HEK293 (cell line): Measurements from ENCODE around the gene MAGEB5.

ENCODE experiments used
- CTCF ChIA-PET: fragments of 350-600 bp; formaldehyde crosslinking; extraction: SDS; loops from one replicate; lab custom pipeline; 2021; ENCODE audit warnings: antibody characterized with exemption; lab: Yijun Ruan, JAX
- POLR2A ChIA-PET: fragments of 300-600 bp; formaldehyde crosslinking; extraction: SDS; loops from one replicate; lab custom pipeline; 2020; ENCODE audit warnings: antibody characterized with exemption, inconsistent platforms; lab: Yijun Ruan, JAX
- H3K27ac ChIP-seq: fragments of 200-500 bp; sonication (Bioruptor generic); 2 replicates; pipeline ENCODE4 v1.5.1; 2014; ENCODE audit warnings: low read depth, low read length, control low read depth, inconsistent platforms; ENCODE audit errors: extremely low read depth
- H3K36me3 ChIP-seq, 2 experiments: fragments of 200-500 bp in 1 of 2; sonication (Bioruptor generic) in 1 of 2; 1 replicate in 1 of 2; 2 replicates in 1 of 2; pipeline ENCODE4 v1.5.1; 2014 to 2017; ENCODE audit warnings: inconsistent platforms in 2 of 2, low read length in 2 of 2; ENCODE audit not compliant: control insufficient read depth in 2 of 2, insufficient read depth in 1 of 2
- H3K4me1 ChIP-seq: fragments of 200-500 bp; sonication (Bioruptor generic); 2 replicates; pipeline ENCODE4 v1.5.1; 2014; ENCODE audit warnings: mild to moderate bottlenecking, low read length, inconsistent platforms; ENCODE audit not compliant: control insufficient read depth, insufficient read depth
- H3K4me3 ChIP-seq: 2 replicates; pipeline ENCODE4 v1.5.1; 2011; ENCODE audit warnings: low read depth, mild to moderate bottlenecking, control low read depth, low read length, moderate library complexity
- H3K9me3 ChIP-seq: fragments of 200-500 bp; sonication (Bioruptor generic); 2 replicates; pipeline ENCODE4 v1.5.1; 2014; ENCODE audit warnings: low read depth, low read length, inconsistent platforms; ENCODE audit not compliant: control insufficient read depth, insufficient read depth
- GLI4 ChIP-seq: fragments of 450-650 bp; formaldehyde crosslinking; IDR thresholded peaks from 2 replicates; pipeline ENCODE4 v1.5.1; 2016; ENCODE audit warnings: missing biosample characterization, missing genetic modification characterization
- HOXC10 ChIP-seq: sonication (generic); formaldehyde crosslinking; IDR thresholded peaks from 2 replicates; pipeline ENCODE4 v1.8.1; 2023; ENCODE audit warnings: mild to moderate bottlenecking, missing genetic modification reagents
- RBAK ChIP-seq: fragments of 450-650 bp; formaldehyde crosslinking; IDR thresholded peaks from 2 replicates; pipeline ENCODE4 v1.5.1; 2016; ENCODE audit warnings: missing biosample characterization, missing genetic modification characterization
- REPIN1 ChIP-seq: fragments of 450-650 bp; formaldehyde crosslinking; IDR thresholded peaks from 2 replicates; pipeline ENCODE4 v1.5.1; 2017; ENCODE audit warnings: missing biosample characterization, missing genetic modification characterization, low read depth
- SP2 ChIP-seq: fragments of 450-650 bp; formaldehyde crosslinking; IDR thresholded peaks from 2 replicates; pipeline ENCODE4 v1.5.1; 2016; ENCODE audit warnings: missing biosample characterization, missing genetic modification characterization
- ZBTB8A ChIP-seq: fragments of 450-650 bp; formaldehyde crosslinking; IDR thresholded peaks from 2 replicates; pipeline ENCODE4 v1.5.1; 2016; ENCODE audit warnings: missing biosample characterization, missing genetic modification characterization
- ZNF10 ChIP-seq: fragments of 450-650 bp; formaldehyde crosslinking; IDR thresholded peaks from 2 replicates; pipeline ENCODE4 v1.5.1; 2017; ENCODE audit warnings: missing biosample characterization, missing genetic modification characterization
- ZNF133 ChIP-seq: fragments of 450-650 bp; formaldehyde crosslinking; IDR thresholded peaks from 2 replicates; pipeline ENCODE4 v1.5.1; 2016; ENCODE audit warnings: missing biosample characterization, missing genetic modification characterization
- ZNF138 ChIP-seq: fragments of 450-650 bp; formaldehyde crosslinking; IDR thresholded peaks from 2 replicates; pipeline ENCODE4 v1.5.1; 2016; ENCODE audit warnings: missing biosample characterization, missing genetic modification characterization, borderline replicate concordance
- ZNF157 ChIP-seq: fragments of 450-650 bp; formaldehyde crosslinking; IDR thresholded peaks from 2 replicates; pipeline ENCODE4 v1.5.1; 2016; ENCODE audit warnings: missing biosample characterization, missing genetic modification characterization
- ZNF211 ChIP-seq: fragments of 450-650 bp; formaldehyde crosslinking; IDR thresholded peaks from 2 replicates; pipeline ENCODE4 v1.5.1; 2016; ENCODE audit warnings: low read depth, missing biosample characterization, missing genetic modification characterization
- ZNF292 ChIP-seq: fragments of 450-650 bp; formaldehyde crosslinking; IDR thresholded peaks from 2 replicates; pipeline ENCODE4 v1.5.1; 2016; ENCODE audit warnings: low read depth, missing biosample characterization, missing genetic modification characterization, borderline replicate concordance
- ZNF366 ChIP-seq: fragments of 450-650 bp; formaldehyde crosslinking; conservative IDR thresholded peaks from 2 replicates; pipeline ENCODE4 v1.5.1; 2016; ENCODE audit warnings: missing biosample characterization, missing genetic modification characterization
- ZNF391 ChIP-seq: fragments of 450-650 bp; formaldehyde crosslinking; IDR thresholded peaks from 2 replicates; pipeline ENCODE4 v1.5.1; 2016; ENCODE audit warnings: low read depth, missing biosample characterization, missing genetic modification characterization, borderline replicate concordance
- ZNF394 ChIP-seq: fragments of 450-650 bp; formaldehyde crosslinking; IDR thresholded peaks from 2 replicates; pipeline ENCODE4 v1.5.1; 2016; ENCODE audit warnings: missing biosample characterization, missing genetic modification characterization, mild to moderate bottlenecking, moderate library complexity, borderline replicate concordance
- ZNF426 ChIP-seq: fragments of 450-650 bp; formaldehyde crosslinking; IDR thresholded peaks from 2 replicates; pipeline ENCODE4 v1.5.1; 2017; ENCODE audit warnings: missing biosample characterization, missing genetic modification characterization, mild to moderate bottlenecking, inconsistent platforms, moderate library complexity
- ZNF521 ChIP-seq: fragments of 450-650 bp; formaldehyde crosslinking; IDR thresholded peaks from 2 replicates; pipeline ENCODE4 v1.5.1; 2017; ENCODE audit warnings: missing biosample characterization, mild to moderate bottlenecking, missing genetic modification characterization
- ZNF692 ChIP-seq: fragments of 450-650 bp; formaldehyde crosslinking; IDR thresholded peaks from 2 replicates; pipeline ENCODE4 v1.5.1; 2016; ENCODE audit warnings: missing biosample characterization, missing genetic modification characterization
- ZNF792 ChIP-seq: fragments of 450-650 bp; formaldehyde crosslinking; IDR thresholded peaks from 2 replicates; pipeline ENCODE4 v1.5.1; 2016; ENCODE audit warnings: missing biosample characterization, missing genetic modification characterization
- ZSCAN30 ChIP-seq: fragments of 450-650 bp; IDR thresholded peaks from 2 replicates; pipeline ENCODE4 v1.5.1; 2018; ENCODE audit warnings: missing biosample characterization, mild to moderate bottlenecking, missing genetic modification characterization, moderate library complexity
- TF ChIP-seq, protein P1 (sequence below): IDR thresholded peaks from 2 replicates; pipeline ENCODE4 v1.6.1; 2011; ENCODE audit warnings: mild to moderate bottlenecking, low read depth, low read length, borderline replicate concordance
- TF ChIP-seq, protein P2 (sequence below): fragments of 450-650 bp; formaldehyde crosslinking; optimal IDR thresholded peaks from 2 replicates; pipeline ENCODE3; 2016; ENCODE audit warnings: missing biosample characterization, mild to moderate bottlenecking, missing genetic modification characterization
- TF ChIP-seq, protein P3 (sequence below): sonication (generic); formaldehyde crosslinking; IDR thresholded peaks from 2 replicates; pipeline ENCODE4 v1.8.1; 2022; ENCODE audit warnings: mild to moderate bottlenecking, moderate library complexity, missing genetic modification reagents
- TF ChIP-seq, protein P4 (sequence below): fragments of 450-650 bp; formaldehyde crosslinking; IDR thresholded peaks from 2 replicates; pipeline ENCODE4 v1.5.0; 2017; ENCODE audit warnings: missing biosample characterization, missing genetic modification characterization, borderline replicate concordance

The MAGEB5 gene

DNA sequence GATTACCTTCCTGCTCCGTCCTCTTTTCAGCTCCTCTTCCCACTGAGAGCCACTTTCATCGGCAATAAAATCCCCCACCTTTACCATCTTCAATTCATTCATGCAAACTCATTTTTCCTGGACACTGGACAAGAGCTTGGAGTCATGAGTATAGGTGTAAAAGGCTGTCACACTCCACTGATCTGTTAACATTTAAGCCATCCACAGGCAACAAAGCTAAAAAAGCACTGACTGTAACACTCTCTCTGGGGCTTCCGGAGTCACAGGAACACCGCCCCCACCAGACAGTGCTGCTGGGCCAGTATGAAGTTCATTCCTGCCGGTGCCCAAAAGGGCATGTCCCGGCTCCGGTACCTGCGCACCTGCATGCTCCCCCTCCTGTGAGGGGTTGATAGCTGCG, 38.5 kb downstream of the MAGEB5 start:
- TF ChIP-seq, protein P1, sequence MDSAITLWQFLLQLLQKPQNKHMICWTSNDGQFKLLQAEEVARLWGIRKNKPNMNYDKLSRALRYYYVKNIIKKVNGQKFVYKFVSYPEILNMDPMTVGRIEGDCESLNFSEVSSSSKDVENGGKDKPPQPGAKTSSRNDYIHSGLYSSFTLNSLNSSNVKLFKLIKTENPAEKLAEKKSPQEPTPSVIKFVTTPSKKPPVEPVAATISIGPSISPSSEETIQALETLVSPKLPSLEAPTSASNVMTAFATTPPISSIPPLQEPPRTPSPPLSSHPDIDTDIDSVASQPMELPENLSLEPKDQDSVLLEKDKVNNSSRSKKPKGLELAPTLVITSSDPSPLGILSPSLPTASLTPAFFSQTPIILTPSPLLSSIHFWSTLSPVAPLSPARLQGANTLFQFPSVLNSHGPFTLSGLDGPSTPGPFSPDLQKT: no peak
- TF ChIP-seq ZNF138 (tag by site-specific recombination) (no peak), ZNF292 (no peak), ZNF792 (tag by site-specific recombination) (no peak), REPIN1 (no peak), ZNF391 (no peak), ZNF211 (tag by site-specific recombination) (no peak), ZNF366 (tag by site-specific recombination) (no peak), GLI4 (tag by site-specific recombination) (no peak), ZNF692 (tag by site-specific recombination) (no peak)
- TF ChIP-seq, protein P2, sequence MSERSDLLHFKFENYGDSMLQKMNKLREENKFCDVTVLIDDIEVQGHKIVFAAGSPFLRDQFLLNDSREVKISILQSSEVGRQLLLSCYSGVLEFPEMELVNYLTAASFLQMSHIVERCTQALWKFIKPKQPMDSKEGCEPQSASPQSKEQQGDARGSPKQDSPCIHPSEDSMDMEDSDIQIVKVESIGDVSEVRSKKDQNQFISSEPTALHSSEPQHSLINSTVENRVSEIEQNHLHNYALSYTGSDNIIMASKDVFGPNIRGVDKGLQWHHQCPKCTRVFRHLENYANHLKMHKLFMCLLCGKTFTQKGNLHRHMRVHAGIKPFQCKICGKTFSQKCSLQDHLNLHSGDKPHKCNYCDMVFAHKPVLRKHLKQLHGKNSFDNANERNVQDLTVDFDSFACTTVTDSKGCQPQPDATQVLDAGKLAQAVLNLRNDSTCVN (tag by site-specific recombination): no peak
- CTCF ChIA-PET: no interaction called here
- Histone ChIP-seq H3K9me3 (no peaks in the 10 kb centered on the region), H3K4me3 (no peak overlapping the region), H3K27ac (no peak overlapping the region), H3K36me3 (no peaks in the 10 kb centered on the region), H3K4me1 (no peaks in the 10 kb centered on the region)
- POLR2A ChIA-PET: no interaction called here

- Histone ChIP-seq H3K4me3 (no peak overlapping the region), H3K27ac (no peak overlapping the region), H3K9me3 (no peaks in the 10 kb centered on the region), H3K4me1 (no peaks in the 10 kb centered on the region), H3K36me3 (no peaks in the 10 kb centered on the region)
- POLR2A ChIA-PET: no interaction called here
- TF ChIP-seq ZNF133 (tag by site-specific recombination): no peak
- no peak for TF ChIP-seq ZNF10 (tag by site-specific recombination)
- TF ChIP-seq, protein P3, sequence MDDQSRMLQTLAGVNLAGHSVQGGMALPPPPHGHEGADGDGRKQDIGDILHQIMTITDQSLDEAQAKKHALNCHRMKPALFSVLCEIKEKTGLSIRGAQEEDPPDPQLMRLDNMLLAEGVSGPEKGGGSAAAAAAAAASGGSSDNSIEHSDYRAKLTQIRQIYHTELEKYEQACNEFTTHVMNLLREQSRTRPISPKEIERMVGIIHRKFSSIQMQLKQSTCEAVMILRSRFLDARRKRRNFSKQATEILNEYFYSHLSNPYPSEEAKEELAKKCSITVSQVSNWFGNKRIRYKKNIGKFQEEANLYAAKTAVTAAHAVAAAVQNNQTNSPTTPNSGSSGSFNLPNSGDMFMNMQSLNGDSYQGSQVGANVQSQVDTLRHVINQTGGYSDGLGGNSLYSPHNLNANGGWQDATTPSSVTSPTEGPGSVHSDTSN (CRISPR knock-in tag): no peak
- no peak for TF ChIP-seq ZNF157
- no peak for TF ChIP-seq HOXC10 (CRISPR knock-in tag)
- TF ChIP-seq RBAK (tag by site-specific recombination): no peak
- no peak for TF ChIP-seq ZNF426 (tag by site-specific recombination)
- TF ChIP-seq, protein P4, sequence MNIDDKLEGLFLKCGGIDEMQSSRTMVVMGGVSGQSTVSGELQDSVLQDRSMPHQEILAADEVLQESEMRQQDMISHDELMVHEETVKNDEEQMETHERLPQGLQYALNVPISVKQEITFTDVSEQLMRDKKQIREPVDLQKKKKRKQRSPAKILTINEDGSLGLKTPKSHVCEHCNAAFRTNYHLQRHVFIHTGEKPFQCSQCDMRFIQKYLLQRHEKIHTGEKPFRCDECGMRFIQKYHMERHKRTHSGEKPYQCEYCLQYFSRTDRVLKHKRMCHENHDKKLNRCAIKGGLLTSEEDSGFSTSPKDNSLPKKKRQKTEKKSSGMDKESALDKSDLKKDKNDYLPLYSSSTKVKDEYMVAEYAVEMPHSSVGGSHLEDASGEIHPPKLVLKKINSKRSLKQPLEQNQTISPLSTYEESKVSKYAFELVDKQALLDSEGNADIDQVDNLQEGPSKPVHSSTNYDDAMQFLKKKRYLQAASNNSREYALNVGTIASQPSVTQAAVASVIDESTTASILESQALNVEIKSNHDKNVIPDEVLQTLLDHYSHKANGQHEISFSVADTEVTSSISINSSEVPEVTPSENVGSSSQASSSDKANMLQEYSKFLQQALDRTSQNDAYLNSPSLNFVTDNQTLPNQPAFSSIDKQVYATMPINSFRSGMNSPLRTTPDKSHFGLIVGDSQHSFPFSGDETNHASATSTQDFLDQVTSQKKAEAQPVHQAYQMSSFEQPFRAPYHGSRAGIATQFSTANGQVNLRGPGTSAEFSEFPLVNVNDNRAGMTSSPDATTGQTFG (tag by site-specific recombination): no peak
- no peak for TF ChIP-seq ZBTB8A (tag by site-specific recombination)
- no peak for TF ChIP-seq ZNF394
- no peak for TF ChIP-seq ZSCAN30 (tag by site-specific recombination)
- no peak for TF ChIP-seq SP2 (tag by site-specific recombination)
- TF ChIP-seq ZNF521 (tag by site-specific recombination): no peak
- CTCF ChIA-PET: no interaction called here
Measured at GRCh38 chrX:26262121-26262523, 46.2 kb downstream of the MAGEB5 start.
